Nephron (organoid): ENCODE results near the gene UBA3.

Source experiments
- H3K27ac Mint-ChIP-seq, 3 experiments: 2 replicates each; pipeline ENCODE4 v1.8.0; 2020; ENCODE audit warnings: mixed read lengths in 3 of 3, mild to moderate bottlenecking in 2 of 3, moderate library complexity in 1 of 3
- H3K27me3 Mint-ChIP-seq: 2 replicates; pipeline ENCODE4 v1.8.0; 2021; ENCODE audit warnings: low read depth, mild to moderate bottlenecking, moderate library complexity, mixed read lengths
- H3K36me3 Mint-ChIP-seq: 2 replicates; pipeline ENCODE4 v1.8.0; 2020; ENCODE audit warnings: low read depth, mixed read lengths
- H3K4me1 Mint-ChIP-seq: 2 replicates; pipeline ENCODE4 v1.8.0; 2020; ENCODE audit warnings: mixed read lengths
- H3K4me3 Mint-ChIP-seq, 3 experiments: 2 replicates each; pipeline ENCODE4 v1.8.0; 2020; ENCODE audit warnings: mild to moderate bottlenecking in 3 of 3, mixed read lengths in 3 of 3, moderate library complexity in 2 of 3
- H3K9me3 Mint-ChIP-seq: 2 replicates; pipeline ENCODE4 v1.8.0; 2020; ENCODE audit warnings: mixed read lengths
- CTCF ChIP-seq, 3 experiments: fragments of 200-600 bp; sonication (generic); IDR thresholded peaks; one replicate each; pipeline ENCODE4 v1.5.0; 2021; ENCODE audit warnings: antibody characterized with exemption in 3 of 3; ENCODE audit not compliant: unreplicated experiment in 3 of 3

UBA3 gene

GRCh38 chr3:69020857-69021256 is 59.3 kb downstream of the UBA3 start:
- Mint-ChIP-seq H3K9me3 (no peaks in the 10 kb centered on the region), H3K27ac (no peak overlapping the region), H3K27me3 (no peaks in the 10 kb centered on the region), H3K4me3 (no peak overlapping the region), H3K36me3 (peaks cover 40% of the 10 kb centered on the region), H3K4me1 (no peaks in the 10 kb centered on the region)
- TF ChIP-seq CTCF (IDR thresholded peaks at IDR 0.05; ENCODE audit: unreplicated experiment in 3 of 3): no peak

- no peak overlapping the region for H3K4me3 Mint-ChIP-seq
- peaks cover 37% of the 10 kb centered on the region for H3K36me3 Mint-ChIP-seq
- no peaks in the 10 kb centered on the region for H3K9me3 Mint-ChIP-seq
- no peaks in the 10 kb centered on the region for H3K27me3 Mint-ChIP-seq
- peak in 2 of 3 experiments; percentile 28 to 52 for TF ChIP-seq CTCF (IDR thresholded peaks at IDR 0.05; ENCODE audit: unreplicated experiment in 3 of 3)
- H3K4me1 Mint-ChIP-seq: peaks cover under 1% of the 10 kb centered on the region
- H3K27ac Mint-ChIP-seq: no peak overlapping the region
Observed at GRCh38 chr3:69020424-69020823, 59.7 kb downstream of the UBA3 start.

- Mint-ChIP-seq H3K27ac (no peak overlapping the region), H3K36me3 (peaks cover 24% of the 10 kb centered on the region), H3K27me3 (no peaks in the 10 kb centered on the region), H3K4me3 (no peak overlapping the region), H3K9me3 (no peaks in the 10 kb centered on the region), H3K4me1 (peaks cover 23% of the 10 kb centered on the region)
- no peak for TF ChIP-seq CTCF (IDR thresholded peaks at IDR 0.05; ENCODE audit: unreplicated experiment in 3 of 3)
Observed at GRCh38 chr3:69016901-69017300, 63.3 kb downstream of the UBA3 start.

- H3K4me1 Mint-ChIP-seq: peaks cover 29% of the 10 kb centered on the region
- H3K27ac Mint-ChIP-seq: no peak overlapping the region
- no peaks in the 10 kb centered on the region for H3K9me3 Mint-ChIP-seq
- no peak overlapping the region for H3K4me3 Mint-ChIP-seq
- no peaks in the 10 kb centered on the region for H3K27me3 Mint-ChIP-seq
- peaks cover 24% of the 10 kb centered on the region for H3K36me3 Mint-ChIP-seq
- TF ChIP-seq CTCF (IDR thresholded peaks at IDR 0.05; ENCODE audit: unreplicated experiment in 3 of 3): no peak
Observed at GRCh38 chr3:69016102-69016501, 64.1 kb downstream of the UBA3 start.

- peak overlapping the region in 2 of 3 experiments; percentile 70 to 71 for H3K27ac Mint-ChIP-seq
- H3K36me3 Mint-ChIP-seq: peaks cover 24% of the 10 kb centered on the region
- TF ChIP-seq CTCF (IDR thresholded peaks at IDR 0.05; ENCODE audit: unreplicated experiment in 3 of 3): no peak
- no peaks in the 10 kb centered on the region for H3K27me3 Mint-ChIP-seq
- H3K4me1 Mint-ChIP-seq: peaks cover 34% of the 10 kb centered on the region
- no peaks in the 10 kb centered on the region for H3K9me3 Mint-ChIP-seq
- H3K4me3 Mint-ChIP-seq: peak overlapping the region; percentile 79 to 85 (median 83)
Observed at GRCh38 chr3:69014022-69014580, 66.1 kb downstream of the UBA3 start.
